Epidermal melanocyte (primary cell): ENCODE data around the gene VEZF1.

Source experiments
- DNase-seq: peaks from one replicate; pipeline ENCODE4 v3.0.0; 2011; ENCODE audit warnings: low spot score; ENCODE audit not compliant: insufficient read length

Gene VEZF1

DNA sequence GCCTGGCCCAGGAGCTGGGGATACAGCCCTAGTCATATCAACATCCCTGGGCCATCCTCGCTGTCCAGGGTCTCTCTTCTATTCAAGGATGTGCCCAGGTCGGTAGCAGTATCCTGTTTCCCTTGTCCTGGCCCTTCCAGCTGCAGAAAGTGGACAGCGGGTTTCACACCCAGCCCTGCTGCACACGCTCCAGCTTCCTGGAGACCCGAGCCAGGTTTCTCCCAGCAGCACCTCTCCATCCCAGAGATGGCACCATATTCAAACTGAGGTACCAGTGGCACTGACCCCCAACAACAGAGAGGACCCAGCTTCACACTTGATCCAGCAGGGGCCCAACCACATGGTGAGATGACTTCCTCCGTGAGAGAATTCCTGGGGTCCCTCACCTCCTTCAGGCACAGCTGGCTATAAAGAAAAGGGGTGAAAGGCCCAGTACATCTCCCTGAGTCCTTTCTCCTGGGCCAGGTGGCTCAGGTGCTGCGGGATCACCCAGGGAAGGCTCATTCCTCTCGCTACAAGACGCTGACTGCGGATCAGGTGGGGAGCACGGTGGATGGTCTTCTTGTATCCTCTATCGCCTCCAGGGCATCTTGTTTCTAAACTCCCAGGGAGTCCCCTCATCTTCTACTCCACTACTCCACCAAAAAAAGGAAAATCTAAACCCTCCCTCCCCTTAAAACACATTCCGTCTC lies 34.2 kb downstream of the VEZF1 start:
- DNase-seq, result no peak

DNA sequence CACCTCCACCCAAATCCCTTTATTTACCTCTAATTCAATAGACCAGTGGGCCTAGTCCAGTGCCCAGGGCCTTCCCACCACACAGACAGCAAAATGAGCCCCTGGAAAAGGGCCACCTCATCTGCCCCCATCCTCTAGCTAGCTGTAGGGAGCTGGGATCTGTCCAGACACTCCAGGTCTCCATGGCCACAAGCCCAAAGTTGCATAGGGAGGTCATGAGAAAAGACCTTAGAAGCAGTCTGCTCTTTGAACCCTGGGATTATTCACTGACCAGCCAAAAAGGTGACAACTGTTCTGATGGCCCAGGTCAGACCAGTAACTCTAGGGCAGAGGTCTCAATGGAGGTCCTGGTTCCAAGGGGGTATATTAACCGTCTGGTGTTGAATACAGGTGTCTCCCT lies 34.8 kb downstream of the VEZF1 start:
- DNase-seq, result no peak

DNA sequence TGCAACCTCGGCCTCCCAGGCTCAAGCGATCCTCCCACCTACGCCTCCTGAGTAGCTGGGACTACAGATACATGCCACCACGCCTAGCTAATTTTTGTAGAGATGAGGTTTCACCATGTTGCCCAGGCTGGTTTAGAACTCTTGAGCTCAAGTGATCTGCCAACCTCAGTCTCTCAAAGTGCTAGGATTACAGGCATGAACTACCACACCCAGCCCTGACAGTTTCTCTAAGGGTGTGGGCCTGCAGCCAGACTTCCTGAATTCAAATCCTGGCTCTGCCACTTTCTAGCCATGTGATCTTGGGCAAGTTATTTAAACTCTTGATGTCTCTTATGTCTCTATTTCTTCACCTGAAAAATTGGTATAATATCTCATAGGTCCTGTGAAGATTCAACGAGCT lies 38.4 kb downstream of the VEZF1 start:
- DNase-seq, result no peak

- DNase-seq, result peak; percentile 85
These were observed 39.3 kb downstream of the VEZF1 start for GRCh38 chr17:57948555-57949420.

DNA sequence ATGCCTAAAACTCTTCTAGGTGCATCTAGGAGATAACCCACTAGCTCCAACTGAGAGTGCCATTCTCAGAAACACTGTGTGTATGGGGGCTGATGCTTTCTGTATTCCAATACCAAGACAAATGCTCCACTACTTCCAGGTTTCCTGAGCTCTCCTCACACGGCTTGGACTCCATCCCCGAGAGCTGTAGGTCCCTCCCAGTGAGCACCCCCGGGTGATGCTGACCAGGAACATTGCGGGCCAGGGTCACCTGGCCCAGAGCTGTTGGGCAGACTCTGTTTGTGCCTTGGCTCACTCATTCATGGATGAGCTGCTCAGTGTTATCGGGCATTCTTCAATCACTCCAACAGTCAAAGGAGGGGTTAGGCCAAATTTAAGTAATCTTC lies 39.9 kb downstream of the VEZF1 start:
- DNase-seq, result no peak

- DNase-seq, result no peak
These were observed 40.7 kb downstream of the VEZF1 start for GRCh38 chr17:57947369-57947768.

- peak; percentile 75 for DNase-seq
These were observed 41.2 kb downstream of the VEZF1 start for GRCh38 chr17:57946798-57947358.

DNA sequence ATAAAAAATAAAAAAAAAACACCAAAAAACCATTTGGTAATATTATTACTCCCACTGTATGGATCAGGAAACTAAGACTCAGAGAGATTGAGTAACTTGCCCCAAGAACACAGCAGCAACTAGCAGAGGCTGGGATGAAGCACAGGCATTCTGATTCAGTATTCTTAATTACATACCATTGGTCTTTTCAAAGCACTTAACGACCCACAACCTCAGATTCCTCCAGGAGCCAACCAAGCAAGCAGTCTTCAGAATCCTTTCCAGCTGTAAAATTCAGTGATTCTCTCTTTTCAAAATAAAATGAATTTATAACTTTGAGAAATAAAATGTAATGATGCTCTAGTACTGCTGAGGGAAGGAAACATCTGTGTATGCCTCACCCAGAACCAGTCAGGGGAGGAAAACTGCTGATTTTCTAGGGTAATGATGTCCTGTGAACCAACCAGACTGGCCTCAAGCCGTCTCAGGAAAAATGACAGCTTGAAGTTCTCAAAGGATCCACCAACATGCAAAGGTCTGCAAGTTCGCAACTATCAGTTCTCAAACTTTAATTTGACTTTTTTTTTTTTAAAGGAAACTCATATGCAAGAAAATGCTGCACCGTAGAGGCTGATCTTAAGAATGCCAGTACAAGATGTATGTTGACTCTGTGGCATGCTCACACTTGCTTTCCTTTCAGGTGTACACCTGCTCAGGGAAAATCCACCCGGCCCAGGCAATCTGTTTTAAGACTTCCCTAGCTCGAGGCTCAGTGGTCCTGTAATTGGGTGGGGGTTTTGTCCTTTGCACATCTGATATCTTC lies 41.9 kb downstream of the VEZF1 start:
- DNase-seq, result no peak

DNA sequence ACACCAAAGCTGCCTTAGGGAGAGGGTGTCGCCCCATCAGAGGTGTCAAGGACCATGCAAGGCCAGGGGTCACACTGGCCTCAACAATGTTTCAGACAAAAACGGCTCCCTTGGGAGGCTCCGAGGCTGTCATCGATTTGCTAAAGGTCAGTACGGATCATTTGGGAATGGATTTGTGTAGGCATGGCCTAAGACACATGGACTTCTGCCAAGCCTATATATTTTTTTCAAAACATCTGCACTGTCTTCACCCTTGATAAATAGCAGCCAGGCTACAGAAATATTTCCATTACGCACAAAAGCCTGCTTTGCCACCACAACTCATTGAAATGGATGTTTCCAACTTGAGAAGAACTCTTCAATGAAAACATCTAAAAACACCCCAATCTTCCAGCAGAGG lies 43.1 kb downstream of the VEZF1 start:
- no peak for DNase-seq

DNA sequence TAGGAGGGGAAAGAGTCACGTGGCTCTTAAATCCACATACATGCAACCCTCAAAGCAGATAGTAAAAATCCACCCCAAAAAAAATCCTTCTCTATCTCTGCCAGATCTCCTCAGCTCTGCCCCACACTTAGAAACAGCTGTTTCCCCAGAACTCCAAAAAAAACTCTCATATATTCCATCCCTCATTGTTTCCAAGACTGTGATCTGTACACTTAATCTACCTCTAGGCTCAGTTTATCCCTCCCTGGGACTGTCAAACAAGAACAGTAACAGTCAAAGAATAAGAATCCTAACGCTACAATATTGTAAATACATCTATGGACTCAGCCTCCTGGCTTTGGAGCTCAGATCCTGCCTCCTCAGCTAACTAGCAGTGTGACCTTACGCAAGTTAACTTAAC lies 44.4 kb downstream of the VEZF1 start:
- DNase-seq, result no peak

GRCh38 chr17:57943140-57943539 lies 44.9 kb downstream of the VEZF1 start:
- DNase-seq, result no peak

DNA sequence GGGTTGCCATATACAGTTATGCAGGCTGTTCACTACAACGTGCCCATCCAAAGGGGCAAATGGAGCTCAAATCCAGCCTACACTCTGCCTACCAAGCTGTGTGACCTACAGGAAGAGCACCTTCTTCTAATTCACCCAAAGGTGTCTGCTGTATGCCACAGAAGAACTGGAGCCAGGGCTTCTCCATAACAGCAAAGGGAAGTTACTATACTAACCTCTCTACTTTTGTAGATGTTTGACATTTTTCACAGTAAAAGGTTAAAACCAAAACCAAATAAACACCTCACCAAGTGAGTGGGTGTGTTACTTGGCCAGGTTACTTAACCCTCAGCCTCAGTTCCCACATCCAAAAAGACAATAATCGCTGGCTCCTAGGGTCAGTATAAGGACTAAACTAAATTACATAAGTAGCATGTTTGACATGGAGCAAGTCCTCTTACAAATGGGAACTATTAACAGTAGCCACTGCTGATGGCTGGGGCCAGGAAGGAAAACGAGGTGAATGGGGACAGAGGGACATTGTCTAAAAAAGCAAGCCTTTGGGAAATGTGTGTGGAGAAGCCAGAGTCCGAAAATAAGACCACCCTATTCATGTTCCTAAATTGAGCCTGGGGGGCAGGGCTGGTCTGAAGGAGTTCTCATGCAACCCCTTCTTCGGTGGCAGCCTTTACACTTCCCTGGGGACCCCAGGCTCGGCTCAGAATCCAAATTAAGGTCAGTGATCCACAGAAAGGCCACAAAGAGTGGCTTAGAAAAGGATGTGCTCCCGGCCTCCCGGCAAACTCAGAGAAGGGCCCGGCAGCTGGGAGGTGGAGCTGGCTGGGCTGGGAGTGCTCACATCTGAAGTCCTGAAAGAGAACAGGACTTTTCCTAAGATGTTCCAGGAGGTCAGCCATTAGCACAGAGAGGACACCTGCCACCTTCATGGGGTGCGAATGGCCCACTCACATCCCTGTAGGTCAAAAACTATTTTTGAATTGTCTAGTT lies 46.4 kb downstream of the VEZF1 start:
- no peak for DNase-seq

DNA sequence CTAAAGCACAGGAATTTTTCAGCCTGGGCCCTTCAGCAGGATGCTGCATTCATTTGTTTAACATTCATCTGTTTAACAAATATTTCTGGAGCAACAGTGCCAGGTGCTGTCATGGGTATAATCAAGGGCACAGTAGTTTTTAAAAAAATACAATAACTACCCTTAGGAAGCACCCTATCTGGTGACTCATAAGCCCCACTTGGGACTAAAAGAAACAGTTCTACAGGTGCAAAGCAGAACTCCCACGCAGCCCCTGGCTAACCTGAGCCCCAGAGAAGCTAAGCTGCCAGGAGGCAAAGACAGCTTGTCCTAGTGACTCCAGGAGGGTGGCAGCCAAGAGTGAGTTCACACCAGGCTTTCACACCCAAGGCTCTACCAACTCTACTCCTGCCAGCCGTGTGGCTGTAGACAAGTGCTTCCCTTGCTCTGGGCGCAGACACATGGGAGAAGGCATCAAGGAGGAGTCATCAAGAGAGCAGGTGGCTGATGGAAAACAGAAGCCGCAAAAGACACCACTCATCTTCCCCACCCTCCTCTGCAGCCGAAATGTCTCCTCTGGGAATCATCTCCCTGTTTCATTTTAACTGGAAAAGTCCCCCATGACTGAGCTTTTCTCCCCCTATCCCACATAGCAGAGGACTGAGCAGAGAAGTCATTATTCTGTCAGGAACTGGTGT lies 47.3 kb downstream of the VEZF1 start:
- no peak for DNase-seq

DNA sequence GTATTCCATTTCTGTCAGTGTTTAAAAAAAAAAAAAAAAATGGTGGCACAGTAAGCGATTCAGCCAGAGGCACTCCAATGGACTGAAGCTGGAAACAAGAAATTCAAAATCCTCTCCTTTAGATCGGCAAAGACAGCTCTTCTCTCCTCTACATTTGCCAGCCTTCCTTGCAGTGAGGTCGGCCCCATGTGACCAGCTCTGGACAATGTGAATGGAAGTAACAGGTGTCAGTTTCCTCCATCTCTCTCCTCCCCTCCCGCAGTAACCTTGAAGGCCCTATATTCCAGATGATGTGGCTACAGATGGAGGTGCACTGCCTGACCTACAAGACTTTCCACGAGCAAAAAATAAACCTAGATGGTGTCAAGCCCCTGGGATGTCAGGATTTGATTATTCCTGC lies 47.8 kb downstream of the VEZF1 start:
- no peak for DNase-seq

DNA sequence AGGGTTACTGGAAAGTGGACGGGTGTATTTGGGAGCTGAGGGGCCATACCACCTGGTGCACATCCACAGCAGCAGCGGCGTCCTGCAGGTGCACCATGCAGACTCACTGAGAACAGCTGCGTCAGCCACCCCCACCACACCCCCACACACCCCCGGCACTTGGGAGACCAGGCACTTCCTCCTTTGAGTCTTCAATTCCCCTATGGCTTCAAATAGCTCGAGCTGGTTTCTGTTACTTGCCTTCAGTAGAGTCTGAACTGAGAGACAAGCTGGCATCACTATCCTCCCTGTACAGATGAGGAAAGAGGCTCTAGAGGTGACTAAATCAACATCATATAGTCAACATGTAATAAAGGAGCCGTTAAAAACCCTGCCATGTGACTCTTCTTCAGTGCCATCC lies 48.3 kb downstream of the VEZF1 start:
- DNase-seq, result no peak

GRCh38 chr17:57938061-57938502 lies 50.0 kb downstream of the VEZF1 start:
- no peak for DNase-seq

DNA sequence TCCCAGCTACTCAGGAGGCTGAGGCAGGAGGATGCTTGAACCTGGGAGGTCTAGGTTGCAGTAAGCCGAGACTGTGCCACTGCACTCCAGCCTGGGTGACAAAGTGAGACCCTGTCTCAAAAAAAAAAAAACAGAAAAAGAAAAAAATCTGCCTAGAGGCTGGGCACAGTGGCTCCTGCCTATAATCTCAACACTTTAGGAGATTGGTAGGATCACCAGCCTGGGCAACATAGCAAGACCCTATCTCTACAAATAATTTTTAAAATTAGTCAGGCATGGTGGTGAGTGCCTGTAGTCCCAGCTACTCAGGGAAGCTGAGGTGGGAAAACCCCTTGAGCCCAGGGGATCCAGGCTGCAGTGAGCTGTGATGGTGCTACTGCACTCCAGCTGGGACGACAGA lies 50.6 kb downstream of the VEZF1 start:
- DNase-seq, result no peak

DNA sequence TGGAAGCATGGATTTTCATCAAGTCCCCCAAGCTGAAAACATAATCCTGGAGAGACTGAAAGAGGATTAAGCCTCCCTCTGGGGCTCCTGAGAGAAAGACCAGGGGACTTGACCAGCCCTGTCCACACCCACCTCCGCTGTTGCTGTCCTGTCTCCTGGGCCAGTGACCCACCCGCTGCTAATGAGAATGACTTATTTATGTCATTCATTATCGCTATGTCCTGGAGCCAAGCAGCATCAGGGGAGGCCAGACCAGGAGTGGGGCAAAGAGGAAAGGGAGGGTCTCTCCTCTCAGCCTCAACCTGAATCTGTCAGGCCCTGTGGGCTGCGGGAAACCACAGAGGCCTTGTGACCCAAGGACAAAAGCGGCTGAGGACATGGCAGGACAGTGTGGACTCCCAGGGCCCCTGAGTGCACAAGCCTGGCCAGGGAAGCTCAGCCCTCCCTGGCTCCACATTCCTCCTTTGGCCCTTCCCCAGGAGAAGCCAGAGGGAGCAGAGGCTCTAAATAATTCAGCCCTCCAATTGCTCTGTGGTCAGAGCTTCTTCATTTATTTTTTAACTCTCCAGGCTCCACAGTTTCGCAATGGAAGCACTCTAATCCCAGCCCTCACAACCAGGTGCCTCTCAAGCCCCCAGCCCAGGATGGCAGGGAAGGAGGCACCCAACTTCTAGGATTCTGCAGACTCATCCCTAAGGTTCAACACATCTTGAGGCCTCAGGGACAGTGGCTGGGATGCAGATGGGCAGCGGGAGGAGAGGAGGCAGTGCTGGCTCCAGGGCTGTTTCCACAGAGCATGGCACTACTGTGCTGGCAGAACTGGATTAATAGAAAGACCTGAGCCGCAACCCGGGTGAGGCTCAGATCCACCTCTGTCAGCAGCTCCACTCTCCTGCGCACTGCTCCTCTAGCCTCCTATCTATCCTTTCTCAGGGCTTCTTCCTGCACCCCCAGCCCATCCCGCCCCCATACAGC lies 51.9 kb downstream of the VEZF1 start:
- no peak for DNase-seq
